Left colon (tissue), 2 donors: Measurements from ENCODE around the gene PCYT1A. TPM values are rescaled to one million over a fixed set of nuclear protein-coding genes. Genes with fewer than 3 reads are reported as not detected.
"Not testable (repeated sequence)": the region's sequence is repeated elsewhere in the genome, so short reads cannot be mapped to it uniquely, and the experiment has no call there.

Experiments
- ATAC-seq: fragments of 200-7000 bp; cut with Tn5 transposase; one replicate; pipeline ENCODE4 v1.9.1; 2020; ENCODE audit warnings: mild to moderate bottlenecking, moderate library complexity
- DNase-seq, 2 donors: peaks; one replicate each; pipeline ENCODE4 v3.0.0-alpha.2; 2020
- intact Hi-C, 2 donors: fragments of 100-400 bp; cut with DNase I in 1 of 2; cut with micrococcal nuclease in 1 of 2; formaldehyde crosslinking; loops; one replicate each; pipeline versions ENCODE4 v1.11.2 to v1.14.0; 2022; cut with DNase I, micrococcal nuclease
- total RNA-seq, 2 donors: library from RNA; stranded (reverse); fragmentation: NEBNext Ultra II Directional; extraction: Animal tissue kit (Norgen Biotek cat#: 25700); gene quantifications; one replicate each; pipeline ENCODE4 v1.2.1, GENCODE V29; 2021
- donor health status: DM: no; HTN: no; CAD: no.
- donor health status: DM: yes; HTN: yes; CAD: no.

Gene PCYT1A
- total RNA-seq, 2 donors from 2014 or later: 57.7 to 64.6 TPM

GRCh38 chr3:196246612-196247308 is 40.8 kb downstream of the PCYT1A start:
- ATAC-seq: no peak
- intact Hi-C loops: no loop called here

GRCh38 chr3:196244166-196244565 is 43.4 kb downstream of the PCYT1A start:
- DNase-seq, intact Hi-C loops: not testable (repeated sequence)

More at GRCh38 chr3:196246612-196247308, 40.8 kb downstream of the PCYT1A start:
- no peak for DNase-seq

DNA sequence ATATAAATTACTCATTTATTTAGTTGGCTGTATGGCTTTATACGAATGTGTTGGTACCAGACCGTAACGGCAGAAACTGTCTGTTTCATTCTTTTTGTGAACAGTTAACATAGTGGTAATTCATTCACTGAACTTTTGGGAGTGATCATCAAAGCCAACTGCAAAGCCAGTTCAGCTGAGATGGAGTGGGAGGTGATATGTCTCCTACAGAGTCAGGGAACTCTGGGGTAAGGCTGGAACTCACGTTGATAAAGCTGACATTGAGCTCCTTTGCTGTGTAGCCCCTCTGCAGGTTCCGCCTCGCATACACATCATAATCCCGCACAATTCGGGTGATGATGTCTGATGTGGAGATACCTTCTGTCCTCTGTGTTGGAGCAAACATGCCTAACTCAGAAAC is 45.8 kb downstream of the PCYT1A start:
- ATAC-seq (no peak), DNase-seq (no peak)
- intact Hi-C loops: no loop called here

More at GRCh38 chr3:196244166-196244565, 43.4 kb downstream of the PCYT1A start:
- not testable (repeated sequence) for ATAC-seq

- intact Hi-C loops: no loop called here
- DNase-seq: no peak
- ATAC-seq: no peak
Observed at GRCh38 chr3:196240424-196240823, 47.1 kb downstream of the PCYT1A start.

GRCh38 chr3:196238612-196239560 is 48.6 kb downstream of the PCYT1A start:
- DNase-seq (no peak), ATAC-seq (no peak)
- intact Hi-C loops: no loop called here

GRCh38 chr3:196237203-196237602 is 50.3 kb downstream of the PCYT1A start:
- no peak for DNase-seq
- intact Hi-C loops: no loop called here
- no peak for ATAC-seq

GRCh38 chr3:196236223-196236622 is 51.3 kb downstream of the PCYT1A start:
- intact Hi-C loops: no loop called here
- DNase-seq (no peak), ATAC-seq (no peak)

DNA sequence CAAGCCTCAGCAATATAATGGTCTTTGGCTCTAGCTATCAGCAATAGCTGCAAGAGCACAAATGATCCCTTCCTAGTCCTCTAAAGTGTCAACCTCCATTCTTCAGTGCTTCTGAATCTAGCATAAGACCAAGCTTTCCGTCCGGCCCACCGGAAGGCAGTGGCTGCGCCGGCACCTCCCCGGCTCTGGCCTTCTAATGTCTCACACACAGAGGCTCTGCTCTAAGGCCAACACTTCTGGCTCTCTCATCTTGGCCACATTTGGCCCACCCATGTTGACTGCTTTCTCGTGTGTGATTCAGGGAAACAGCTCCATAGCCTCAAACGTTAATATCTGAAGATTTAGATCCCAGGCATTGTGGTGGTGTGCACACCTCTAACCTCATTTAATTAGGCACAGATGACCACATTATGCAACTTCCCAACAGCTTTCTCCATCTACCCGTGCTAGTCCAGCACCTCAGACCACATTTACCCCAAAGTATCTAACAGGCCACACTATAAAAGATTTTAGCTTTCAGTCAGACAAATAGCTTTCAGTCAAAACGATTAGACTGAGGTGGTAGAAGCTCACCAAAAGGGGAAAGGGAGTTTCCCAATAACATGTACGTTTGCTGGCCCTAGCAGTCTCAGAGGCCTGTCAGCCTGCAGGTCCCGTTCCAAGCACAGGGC is 51.9 kb downstream of the PCYT1A start:
- peak; percentile 17 for ATAC-seq
- intact Hi-C loops: no loop called here
- DNase-seq: no peak

GRCh38 chr3:196232882-196233251 is 54.7 kb downstream of the PCYT1A start:
- no peak for ATAC-seq
- intact Hi-C loops: no loop called here
- no peak for DNase-seq

- intact Hi-C loops: no loop called here
- DNase-seq (no peak), ATAC-seq (peak; percentile 6)
Observed at GRCh38 chr3:196232154-196232881, 55.2 kb downstream of the PCYT1A start.

GRCh38 chr3:196227629-196228493 is 59.7 kb downstream of the PCYT1A start:
- peak; percentile 14 for ATAC-seq
- DNase-seq: no peak
- intact Hi-C loops: no loop called here

GRCh38 chr3:196227121-196227561 is 60.4 kb downstream of the PCYT1A start:
- ATAC-seq (peak; percentile 4), DNase-seq (no peak)
- intact Hi-C loops: no loop called here

- ATAC-seq (no peak), DNase-seq (no peak)
Observed at GRCh38 chr3:196225763-196226364, 61.7 kb downstream of the PCYT1A start.

DNA sequence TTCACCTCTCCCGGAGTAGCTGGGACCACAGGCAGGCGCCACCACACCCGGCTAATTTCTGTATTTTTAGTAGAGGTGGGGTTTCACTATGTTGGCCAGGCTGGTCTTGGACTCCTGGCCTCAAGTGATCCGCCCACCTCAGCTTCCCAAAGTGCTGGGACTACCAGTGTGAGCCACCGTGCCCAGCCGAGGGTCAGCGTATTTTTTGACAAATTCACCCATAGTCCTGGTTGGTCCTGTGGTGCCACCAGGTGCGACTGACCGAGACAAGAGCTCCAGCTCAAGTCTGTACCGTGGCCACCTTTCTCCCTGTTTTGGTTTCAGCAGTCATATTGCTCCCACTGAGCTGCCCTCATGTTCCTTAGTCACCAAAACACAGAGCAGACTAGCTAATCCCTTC is 62.4 kb downstream of the PCYT1A start:
- intact Hi-C loops: no loop called here
- DNase-seq: no peak
- ATAC-seq: no peak

More at GRCh38 chr3:196225763-196226364, 61.7 kb downstream of the PCYT1A start:
- intact Hi-C loops: no loop called here

- no peak for DNase-seq
- ATAC-seq: no peak
- intact Hi-C loops: no loop called here
Observed at GRCh38 chr3:196222876-196223595, 64.5 kb downstream of the PCYT1A start.

GRCh38 chr3:196220991-196221390 is 66.5 kb downstream of the PCYT1A start:
- DNase-seq (no peak), ATAC-seq (no peak)
- intact Hi-C loops: no loop called here

GRCh38 chr3:196220587-196220986 is 66.9 kb downstream of the PCYT1A start:
- ATAC-seq (no peak), DNase-seq (no peak)
- intact Hi-C loops: no loop called here
